GM19193 (cell line): Measurements from ENCODE around the gene SOBP.

Experiments
- POLR2A ChIP-seq: IDR thresholded peaks from 4 replicates; pipeline ENCODE4 v1.6.1; 2011; ENCODE audit not compliant: insufficient read depth, insufficient read length; ENCODE audit errors: extremely low read depth

SOBP gene

GRCh38 chr6:107606407-107606806 is 116.5 kb downstream of the SOBP start:
- TF ChIP-seq POLR2A = no peak

DNA sequence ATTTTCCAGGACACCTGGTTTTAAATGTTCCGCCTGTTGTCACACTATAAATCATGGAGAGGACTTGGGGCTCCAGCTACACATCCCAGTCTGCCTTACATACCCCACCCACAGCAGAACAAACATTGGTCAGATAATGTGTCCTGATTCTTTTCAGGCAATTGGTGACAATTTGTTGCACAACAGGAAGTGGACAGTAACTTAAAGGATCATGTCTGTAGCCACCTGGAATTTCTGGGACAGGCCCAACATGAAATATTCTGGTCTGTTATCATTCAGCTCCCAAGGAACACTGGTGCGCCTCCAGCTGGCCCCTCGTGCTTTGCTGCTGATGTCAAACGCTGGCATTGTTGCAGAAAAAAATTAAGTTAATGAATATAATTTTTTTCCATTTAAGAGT is 117.2 kb downstream of the SOBP start:
- TF ChIP-seq POLR2A = no peak

GRCh38 chr6:107611094-107611810 is 121.3 kb downstream of the SOBP start:
- TF ChIP-seq POLR2A = no peak

DNA sequence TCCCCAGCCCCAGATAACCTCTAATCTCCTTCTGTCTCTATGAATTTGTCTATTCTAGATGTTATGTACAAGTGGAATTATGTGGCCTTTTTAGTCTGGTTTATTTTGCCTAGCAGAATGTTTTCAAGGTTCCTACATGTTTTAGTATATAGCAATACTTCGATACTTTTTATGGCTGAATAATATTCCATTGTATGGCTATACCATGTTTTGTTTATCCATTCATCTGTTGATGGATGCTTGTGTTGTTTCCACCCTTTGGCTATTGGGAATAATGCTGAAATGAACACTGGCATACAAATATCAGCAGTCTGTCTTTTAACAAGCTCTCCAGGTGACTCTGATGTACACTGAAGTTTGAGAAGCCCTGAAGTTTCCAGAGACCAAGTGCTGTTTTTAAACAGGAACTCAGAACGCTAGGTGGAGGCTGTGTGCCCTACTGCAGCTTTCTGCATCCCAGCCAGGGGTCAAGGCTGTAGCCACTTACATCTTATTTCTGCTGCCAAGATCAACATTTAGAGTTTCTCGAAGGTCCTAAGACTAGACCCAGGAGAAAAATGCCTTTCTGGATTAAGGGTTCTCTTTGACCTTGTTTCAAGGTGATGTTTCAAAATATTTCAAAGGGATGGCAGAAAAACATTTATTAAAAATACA is 123.0 kb downstream of the SOBP start:
- TF ChIP-seq POLR2A = no peak

DNA sequence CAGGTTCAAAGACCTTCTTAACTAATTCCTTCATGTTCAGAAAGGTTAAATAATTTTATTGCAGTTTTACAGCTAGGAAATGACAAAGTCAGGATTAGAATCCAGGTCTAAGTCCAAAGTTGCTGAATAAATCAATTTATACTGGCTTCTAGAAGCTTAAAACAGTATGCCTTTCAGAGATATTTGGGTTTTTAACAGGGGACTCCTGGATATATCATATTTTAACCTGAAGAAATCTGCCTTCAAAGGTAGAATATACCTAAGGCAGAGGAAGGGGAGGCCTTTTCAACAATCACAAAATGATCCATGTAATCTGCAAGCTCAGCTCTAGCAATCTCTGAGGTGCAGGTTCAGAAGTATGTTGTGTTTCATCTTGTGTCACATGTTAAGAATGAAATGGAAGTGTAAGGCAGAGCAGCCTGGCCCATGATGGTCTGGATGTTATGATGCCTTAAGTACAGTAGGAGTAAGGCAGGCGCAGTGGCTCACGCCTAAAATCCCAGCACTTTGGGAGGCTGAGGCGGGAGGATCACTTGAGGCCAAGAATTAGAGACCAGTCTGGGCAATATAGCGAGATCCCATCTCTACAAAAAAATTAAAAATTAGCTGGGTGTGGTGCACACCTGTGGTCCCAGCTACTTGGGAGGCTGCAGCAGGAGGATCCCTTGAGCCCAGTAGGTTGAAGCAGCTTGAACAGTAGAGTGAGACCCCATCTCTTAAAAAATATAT is 123.9 kb downstream of the SOBP start:
- no peak for TF ChIP-seq POLR2A

DNA sequence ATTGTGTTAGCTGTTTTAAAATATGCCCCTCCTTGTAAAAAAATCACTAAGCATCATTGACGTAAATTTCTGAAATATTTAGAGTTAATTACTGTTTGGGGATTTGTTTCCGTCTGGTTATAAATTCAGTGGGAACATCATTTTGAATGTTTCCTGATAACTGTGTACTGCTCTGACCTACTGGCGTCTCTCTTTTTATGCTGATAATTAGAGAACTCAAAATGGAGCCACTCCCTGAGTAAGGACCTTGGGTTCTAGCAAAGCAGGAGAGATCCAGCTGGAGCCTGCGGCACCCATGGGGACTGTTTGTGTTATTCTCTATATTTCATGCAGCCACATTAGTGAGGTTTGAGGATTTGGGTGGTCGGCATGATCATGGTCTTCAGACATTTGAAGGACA is 124.9 kb downstream of the SOBP start:
- TF ChIP-seq POLR2A = no peak

DNA sequence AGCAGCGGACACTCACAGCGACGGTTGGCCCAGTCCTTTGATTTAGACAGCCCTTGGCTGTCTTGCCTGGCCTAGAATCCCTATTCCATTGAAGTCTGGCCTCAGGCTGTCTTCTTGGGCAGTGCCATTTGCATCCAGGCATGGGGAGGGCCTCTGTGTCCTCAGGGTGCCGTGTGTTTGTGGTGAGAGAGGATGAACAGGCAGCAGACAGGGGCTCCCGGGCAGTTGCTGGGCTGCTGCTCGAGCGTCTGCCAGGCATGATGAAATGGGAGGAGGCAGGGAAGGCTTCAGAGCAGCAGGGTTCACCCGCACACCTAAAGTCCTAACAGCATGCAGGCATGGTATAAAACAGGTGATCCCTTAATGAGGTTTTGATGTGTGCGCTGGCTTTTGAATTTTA is 126.9 kb downstream of the SOBP start:
- TF ChIP-seq POLR2A = no peak

- no peak for TF ChIP-seq POLR2A
Observed at GRCh38 chr6:107617341-107617932, 127.5 kb downstream of the SOBP start.

- TF ChIP-seq POLR2A = no peak
Observed at GRCh38 chr6:107618672-107619071, 128.8 kb downstream of the SOBP start.

DNA sequence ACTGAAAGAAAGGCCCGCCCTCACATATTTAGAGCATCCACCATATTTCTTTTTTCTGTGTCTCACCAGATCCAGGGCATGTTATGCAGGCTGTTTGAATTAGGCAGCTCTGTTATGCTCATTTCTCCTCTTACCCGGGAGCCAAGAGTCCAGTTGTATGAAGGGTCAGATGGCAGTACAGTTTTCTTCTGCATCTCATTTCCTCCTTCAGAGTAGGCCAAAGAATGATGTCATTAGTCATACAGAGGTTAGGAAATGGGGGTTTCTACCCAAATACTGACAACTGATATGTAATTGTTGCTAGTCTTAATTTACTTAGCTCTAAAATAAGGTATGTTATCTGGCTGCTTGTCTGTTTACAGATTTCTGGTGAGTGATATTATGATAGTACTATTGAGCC is 130.8 kb downstream of the SOBP start:
- TF ChIP-seq POLR2A = no peak

- TF ChIP-seq POLR2A = no peak
Observed at GRCh38 chr6:107621229-107621937, 131.5 kb downstream of the SOBP start.

GRCh38 chr6:107622269-107622668 is 132.4 kb downstream of the SOBP start:
- no peak for TF ChIP-seq POLR2A

DNA sequence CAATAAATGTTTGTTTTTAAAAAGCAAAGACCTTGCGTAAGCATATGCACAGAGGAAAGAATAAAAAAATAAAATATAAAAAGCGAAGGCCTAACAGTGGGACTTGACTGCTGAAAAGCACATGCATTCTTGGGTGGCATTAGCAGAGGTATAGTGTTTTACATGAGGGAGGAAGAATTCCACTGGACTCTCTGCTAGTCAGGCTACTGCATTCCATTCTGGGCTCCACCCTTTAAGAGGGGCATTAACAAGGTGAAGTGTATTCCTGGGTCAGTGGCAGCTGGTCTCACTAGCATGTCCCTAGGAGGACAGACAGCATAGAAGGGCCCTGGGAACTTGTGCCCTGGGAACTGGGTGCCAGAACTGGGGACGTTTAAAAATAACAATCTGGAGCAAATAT is 134.1 kb downstream of the SOBP start:
- TF ChIP-seq POLR2A = no peak

DNA sequence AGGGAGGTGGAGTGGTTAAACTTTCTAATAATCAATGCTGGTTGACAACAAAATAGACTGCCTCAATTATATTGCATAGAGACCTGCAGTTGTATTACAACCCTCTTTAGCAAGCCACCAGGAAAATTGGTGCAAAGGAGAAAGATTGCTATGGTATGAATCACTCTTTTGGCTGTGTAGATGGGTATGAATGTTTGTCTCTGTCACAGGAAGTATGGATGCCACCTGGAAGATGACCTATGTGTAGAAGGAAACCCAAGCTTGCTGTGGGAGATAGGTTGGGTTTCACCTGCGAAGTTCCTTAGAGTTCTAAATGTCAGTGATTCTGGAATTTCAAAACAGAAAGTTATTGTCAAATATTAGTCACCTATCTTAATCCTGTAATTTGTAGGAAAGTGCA is 134.6 kb downstream of the SOBP start:
- no peak for TF ChIP-seq POLR2A

GRCh38 chr6:107625264-107625663 is 135.3 kb downstream of the SOBP start:
- no peak for TF ChIP-seq POLR2A
